HG02623 (cell line): Measurements from ENCODE around the gene GFPT2.

Source experiments
- ATAC-seq: cut with Tn5 transposase; IDR thresholded peaks from one replicate; pipeline ENCODE4 v1.9.1; 2021; ENCODE audit warnings: moderate library complexity; ENCODE audit not compliant: unreplicated experiment

The GFPT2 gene

DNA sequence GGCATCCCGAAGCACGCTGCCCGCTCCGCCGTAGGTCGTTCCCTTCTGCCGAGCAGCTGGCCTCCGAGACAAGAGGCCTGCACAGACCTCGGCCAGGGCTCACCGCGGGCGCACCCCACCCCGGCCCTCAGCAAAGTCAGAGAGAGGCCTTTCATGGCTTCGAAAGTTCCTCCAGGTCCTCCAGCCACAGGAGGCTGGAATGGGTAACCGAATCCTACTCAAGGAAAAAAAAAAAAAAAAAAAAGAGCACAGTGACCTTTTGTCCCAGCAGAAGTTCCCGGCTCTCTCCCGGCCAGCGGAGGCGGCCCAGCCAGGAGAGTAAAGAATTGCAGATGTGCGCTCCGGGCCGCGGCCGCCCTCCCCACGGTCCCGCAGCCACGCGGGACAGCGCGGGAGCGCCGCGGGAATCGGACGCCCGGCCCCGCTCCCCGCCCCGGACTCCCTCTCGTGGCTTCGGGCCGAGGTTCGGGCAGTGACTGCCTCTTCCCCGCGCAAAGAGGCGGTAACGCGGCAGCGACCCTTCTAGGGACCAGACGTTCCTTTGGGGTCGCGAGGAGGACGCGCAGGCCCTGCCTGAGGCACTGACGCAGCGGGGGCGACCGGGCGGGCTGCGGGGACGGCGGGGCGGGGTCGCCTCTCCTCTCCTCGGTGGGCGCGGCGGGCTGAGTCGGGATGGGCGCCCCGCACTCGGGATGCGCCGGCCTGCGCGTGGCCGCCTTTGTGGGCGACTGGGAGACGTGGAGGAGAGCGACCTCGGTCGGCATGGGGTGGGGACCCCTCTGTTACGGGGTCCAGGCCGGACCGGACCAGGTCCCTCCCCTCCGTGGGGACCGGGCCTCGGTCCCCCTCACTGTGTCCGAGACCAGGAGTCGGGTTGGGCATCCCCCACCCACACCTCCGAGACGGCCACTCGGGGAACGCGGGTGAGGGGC lies 754 bp downstream of the GFPT2 start:
- no peak for ATAC-seq

DNA sequence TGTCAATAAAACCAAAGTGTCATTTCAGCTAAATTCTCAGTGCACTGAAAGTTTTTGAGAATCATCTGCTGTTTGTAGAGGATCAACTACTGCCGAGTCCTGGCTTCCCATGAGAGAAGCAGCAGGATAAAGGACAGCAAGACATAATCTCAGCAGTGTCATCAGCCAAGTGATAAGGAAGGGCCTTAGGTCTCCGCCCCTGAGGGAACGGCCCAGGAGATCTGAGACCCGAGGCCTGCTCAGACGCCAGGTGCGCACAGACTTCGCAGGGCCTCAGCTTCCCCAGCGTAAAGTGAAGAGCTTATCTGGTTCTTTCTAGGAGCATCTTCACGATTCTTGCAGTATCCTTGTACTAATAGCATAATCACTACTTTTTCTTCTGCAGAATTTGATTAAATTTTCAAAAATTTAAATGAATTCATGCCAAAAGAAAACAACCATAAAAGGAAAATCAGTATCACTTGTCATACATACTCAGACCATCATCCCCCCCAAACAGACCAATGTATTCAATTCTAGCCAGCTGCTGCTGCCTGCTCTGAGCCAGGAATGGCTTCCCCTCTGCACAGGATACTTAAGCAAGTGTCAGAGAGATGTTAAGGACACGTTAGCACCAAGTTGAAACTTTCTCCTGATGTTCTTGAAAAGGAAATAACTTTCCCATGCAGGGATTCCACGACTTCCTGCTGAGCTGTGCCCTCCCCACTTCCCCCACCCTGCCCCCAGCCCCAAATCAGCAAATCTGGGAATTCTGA lies 2.2 kb downstream of the GFPT2 start:
- no peak for ATAC-seq

DNA sequence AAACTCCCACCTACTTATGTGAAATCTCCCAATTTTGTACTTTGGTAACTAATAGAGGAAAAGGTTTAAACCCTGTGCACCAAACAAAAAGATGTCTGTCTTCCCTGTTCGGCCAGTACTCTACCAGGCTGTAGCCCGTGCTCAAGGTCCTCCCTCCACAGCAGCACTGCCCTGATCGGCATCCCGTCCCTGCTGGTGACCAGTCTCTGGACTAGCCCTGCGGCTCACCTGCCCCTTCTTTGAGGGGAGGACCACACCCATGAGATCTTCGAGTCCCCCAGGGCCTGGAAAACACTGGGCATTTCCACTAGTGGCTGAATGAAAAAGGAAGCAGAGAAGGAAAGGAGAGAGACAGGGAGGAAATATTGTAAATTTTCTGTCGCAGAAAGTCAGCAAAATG lies 2.8 kb downstream of the GFPT2 start:
- no peak for ATAC-seq

DNA sequence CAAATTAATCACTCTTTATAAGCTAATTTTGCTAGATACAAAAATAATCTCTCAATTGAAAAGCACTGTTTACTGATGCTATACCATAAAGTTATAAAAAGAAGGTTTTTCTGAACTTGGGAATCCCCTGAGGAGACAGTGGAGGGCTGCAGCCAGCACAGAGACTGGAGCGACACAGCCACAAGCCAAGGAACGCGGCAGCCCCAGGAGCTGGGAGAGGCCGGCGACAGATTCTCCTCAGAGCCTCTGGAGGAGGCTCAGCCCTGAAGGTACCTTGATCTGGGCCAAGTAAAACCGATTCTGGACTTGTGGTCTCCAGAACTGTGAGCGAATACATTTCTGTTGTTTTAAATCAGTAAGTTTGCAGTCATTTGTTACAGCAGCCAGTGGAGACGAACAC lies 3.7 kb downstream of the GFPT2 start:
- no peak for ATAC-seq

DNA sequence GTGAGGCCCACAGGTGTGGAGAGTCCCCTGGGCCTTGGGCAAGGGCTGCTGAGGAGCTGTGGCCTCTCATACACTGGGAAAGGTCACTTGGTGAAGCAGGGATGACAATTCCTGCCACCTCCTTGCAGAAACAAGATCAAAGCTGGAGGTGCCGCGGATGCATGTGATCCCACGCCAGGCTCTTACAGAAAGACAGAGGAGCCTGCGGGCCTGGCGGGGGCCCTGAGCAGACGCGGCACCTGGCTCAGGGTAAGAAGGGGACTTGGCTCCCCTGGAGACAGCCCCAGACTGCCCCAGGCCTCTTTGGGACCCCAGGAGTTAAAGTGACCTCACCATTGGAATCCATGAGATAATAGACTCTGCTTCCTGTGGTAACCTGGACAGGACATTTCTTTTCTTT lies 4.8 kb downstream of the GFPT2 start:
- no peak for ATAC-seq

DNA sequence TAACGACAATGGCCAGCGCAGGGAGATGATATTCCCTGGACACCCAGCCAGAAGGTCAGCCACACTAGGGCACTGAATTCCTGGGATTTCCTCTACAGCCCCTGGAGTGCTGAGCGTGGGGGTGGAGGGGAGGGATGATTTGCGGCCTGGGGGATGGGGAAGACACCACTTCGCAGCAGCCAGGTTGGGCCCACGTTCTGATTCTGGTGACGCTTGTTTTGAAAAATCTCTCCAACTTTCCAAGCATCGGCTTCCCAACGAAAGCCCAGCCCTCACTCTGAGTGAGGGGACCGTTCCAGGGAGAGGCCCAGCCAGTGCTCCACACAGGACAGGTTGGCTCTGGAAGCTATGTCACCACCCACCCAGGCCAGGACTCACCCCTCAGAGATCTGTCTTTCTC lies 5.4 kb downstream of the GFPT2 start:
- ATAC-seq, result no peak

DNA sequence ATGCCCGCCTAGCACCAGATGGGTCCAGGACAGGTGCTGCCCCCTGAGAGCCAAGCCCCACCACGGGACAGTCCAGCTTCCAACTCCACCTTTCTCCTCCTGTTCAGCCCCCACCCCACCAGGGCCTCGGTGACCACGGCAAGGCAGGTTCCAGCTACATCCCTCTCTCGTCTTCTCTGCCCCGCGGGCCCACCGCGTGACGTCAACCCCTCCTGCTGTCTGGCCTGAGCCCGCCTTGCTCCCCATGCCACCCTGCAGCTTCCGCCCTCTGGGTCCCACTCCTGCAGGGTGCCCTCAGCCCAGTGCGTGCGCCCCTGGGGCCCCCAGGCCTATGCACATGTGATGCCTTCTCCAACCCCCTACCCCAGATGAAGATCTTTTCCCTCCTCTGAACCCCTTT lies 6.8 kb downstream of the GFPT2 start:
- no peak for ATAC-seq

DNA sequence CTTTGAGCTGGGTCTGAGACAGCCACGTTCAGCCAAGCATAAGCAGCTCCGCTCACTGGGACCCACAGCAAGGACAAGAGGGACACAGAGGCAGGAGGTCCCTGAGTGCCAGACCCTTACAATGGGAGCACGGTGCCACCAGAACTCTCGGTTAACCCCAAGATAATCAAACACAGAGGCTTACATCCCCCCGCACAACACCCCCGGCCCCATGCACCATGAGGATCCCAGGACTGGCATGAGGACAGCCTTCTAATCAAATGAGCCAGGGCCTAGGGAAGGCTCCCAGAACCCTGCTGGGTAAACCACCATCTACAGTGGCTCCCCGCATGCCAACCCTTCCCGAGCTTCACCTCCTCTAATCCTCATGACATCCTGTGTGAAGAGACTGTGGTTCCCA lies 7.4 kb downstream of the GFPT2 start:
- no peak for ATAC-seq

DNA sequence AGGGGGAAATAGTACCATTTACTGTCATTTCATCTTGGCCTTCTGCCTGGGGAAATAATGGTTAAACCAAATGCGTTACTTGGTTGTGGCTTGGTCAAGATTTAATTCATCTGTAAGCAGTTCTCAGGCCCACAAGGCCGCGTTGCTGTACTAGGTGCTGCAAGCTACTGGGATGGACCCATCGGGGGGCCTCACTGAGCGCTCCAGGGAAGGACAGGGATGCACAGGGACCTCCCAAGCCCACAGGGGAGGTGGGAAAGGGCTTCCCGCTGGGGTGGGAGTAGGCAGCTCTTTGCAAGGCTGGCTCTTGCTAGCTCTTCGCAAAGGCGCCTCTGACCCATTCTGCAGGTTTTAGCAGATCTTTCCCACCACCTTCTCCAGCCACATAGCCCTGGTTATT lies 8.0 kb downstream of the GFPT2 start:
- ATAC-seq, result no peak

DNA sequence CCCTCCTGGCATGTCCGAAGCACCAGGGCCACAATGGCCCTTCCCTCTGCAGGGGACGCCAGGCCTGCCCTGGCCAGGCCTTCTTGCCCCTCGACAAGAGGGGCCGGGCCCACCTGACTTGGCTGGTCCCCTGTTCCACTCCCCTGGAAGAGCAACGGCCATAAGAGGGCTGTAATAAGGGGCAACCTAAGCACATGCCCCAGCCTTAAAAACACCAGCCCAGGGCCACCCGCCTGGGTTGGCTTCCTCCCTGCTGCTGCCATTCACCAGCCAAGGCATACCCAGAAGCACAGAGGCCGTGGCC lies 8.5 kb downstream of the GFPT2 start:
- no peak for ATAC-seq

DNA sequence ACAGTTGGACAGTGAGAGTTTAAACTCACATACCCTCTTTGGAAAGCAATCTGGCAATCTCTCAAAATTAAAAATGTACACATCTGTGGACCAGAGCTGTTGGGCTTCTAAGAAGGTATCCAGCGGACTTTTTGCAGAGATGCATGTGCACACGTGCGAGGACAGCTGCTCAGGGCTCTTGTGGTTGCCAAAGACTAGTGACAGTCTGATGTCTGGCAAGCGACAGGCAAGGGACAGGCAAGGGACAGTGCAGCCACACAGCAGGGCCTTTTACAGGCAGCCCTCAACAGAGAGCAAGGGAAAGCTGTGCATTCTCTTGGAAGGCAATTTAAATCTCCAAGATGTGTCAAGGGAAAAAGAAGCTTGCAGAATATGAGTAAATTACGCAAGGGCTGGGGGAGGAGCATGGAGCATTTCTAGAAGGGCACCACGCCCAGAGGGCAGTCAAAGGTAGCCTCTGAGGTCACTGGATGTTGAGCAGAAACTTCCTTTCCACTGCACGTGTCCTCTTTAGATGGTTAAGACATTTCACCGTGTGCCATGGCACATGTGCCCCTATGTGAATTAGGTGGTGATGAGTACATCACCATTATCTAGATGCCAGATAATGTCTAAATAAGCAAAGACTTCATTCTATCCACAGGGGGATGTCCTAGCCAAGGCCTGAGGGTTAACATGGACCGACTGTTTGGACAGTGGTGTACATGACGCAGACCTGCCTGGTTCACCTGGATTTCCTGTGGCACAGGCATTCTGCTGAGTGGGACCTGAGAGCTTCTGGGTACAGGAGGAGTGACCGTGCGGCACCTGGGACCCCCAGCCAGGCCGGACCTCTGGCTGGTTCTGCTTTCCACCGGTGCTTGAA lies 9.1 kb downstream of the GFPT2 start:
- no peak for ATAC-seq

DNA sequence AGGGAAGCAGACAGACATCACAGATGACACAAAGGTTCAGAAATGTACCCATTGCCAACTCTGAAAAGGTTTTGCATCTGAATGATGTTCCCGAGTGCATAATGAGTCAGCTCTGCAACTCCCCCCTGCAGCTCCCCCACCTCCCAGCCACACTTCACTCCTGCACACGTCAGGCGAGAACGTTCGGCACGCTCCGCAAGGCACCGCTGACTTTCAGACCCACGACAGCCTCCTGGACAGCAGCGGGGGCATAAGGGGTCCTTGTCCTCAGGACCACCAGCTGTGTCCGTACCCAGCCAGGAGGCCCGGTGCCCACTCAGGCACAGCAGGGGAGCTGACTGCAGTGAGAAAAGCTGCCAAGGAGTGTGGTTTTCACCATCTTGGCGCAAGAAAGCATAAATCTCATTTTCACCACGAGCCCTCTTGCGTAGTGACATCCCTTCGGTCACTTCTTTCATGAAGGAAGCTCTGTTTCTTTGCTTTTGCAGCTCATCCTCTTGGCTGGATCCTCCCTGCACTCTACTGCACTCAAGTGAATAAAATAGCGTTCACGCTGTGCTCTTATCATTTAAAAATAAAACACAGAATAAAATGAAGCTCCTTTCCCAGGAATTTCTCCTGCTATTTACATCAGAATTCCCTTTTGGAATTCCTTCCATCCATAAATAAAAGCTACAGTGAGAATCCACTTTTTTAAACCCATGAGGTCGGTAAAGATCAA lies 9.9 kb downstream of the GFPT2 start:
- ATAC-seq, result no peak

DNA sequence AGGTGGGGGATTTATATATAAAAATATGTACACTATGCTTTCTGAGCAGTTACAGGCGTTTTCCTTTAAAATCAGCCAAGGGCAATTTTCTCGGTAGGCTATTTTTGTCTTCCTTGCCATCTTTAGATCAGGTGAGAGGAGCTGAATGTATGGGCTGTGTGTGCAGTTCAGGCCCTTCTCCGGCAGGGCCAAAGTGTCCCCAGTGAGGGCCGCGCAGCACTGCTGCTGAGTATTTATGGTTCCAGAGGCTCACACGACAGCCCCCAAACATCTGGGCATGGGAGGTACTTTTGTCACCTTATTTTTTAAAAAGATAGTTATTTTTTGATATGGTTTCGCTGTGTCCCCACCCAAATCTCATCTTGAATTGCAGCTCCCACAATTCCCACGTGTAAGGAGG lies 11.5 kb downstream of the GFPT2 start:
- no peak for ATAC-seq

DNA sequence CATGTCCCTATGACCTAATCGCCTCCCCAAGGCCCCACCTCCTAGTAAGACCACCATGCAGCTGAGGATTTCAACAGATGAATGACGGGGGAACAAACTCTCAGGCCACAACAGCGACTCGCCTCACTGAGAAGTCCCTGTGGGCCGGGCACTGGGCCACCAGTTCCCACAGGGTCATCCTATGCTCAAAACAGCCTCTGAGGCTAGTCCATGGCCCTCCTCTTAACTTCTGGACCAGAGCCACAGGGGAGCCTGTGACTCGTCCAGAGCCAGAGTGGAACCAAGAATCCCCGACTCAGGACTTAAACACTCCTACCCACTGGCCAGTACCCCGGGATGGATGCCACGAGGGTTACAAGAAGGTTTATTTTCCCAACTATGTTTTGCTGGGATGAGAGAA lies 12.3 kb downstream of the GFPT2 start:
- no peak for ATAC-seq

DNA sequence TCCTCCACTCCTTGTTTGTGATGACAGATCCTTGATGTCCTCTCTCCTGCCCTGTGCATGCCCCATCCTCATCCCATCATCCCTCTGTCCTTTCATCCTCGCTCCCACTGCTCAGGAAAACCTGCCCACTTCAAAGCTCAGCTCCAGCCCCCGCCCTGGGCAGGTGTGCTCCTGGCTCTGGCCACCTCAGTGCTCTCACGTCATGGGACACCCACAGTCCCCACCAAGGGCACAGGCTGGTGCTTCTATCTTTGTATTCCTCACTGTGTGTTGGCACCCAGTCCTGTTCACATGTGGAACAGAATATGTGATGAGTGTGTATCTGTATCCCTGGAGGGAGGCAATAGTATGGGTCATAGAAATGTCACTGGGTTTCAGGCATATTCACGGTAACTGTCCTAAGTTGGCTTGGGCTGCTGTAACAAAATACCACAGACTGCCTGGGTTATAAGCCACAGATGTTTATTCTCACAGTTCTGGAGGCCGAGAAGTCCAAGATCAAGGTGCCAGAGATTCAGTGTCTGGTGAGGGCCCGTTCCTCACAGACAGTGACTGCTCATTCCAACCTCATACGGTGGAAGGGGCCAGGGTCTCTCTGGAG lies 13.5 kb downstream of the GFPT2 start:
- no peak for ATAC-seq

DNA sequence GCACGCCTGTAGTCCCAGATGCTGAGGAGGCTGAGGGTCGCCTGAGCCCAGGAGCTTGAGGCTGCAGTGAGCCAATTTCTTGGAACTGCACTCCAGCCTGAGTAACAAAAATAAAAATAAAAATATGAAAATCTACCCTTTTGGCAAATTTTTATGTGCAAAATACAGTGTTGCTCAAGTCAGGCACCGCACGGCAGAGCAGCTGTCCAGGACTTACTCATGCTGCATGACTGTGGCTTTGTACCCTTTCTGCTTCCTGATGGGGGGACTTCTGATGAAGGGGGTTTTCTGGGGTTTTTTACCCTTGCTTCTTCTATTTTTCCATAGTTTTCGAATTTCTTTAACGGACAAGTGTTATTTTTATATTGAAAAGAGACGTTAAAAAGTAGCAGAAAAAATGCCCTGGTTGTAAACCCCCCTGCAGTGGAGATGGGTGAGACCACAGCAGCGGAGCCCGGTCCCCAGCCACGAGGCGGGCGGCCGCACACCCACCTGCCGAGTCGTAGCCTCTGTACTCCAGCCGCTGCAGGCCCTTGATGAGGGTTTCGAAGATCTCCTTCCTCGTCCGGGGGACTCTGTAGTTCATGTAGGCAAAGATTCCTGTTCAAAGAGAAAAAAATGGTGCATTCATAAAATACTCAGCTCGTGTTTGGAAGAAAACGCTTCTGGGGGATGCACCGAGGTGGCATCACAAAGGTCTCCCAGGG lies 15.0 kb downstream of the GFPT2 start:
- ATAC-seq, result no peak

DNA sequence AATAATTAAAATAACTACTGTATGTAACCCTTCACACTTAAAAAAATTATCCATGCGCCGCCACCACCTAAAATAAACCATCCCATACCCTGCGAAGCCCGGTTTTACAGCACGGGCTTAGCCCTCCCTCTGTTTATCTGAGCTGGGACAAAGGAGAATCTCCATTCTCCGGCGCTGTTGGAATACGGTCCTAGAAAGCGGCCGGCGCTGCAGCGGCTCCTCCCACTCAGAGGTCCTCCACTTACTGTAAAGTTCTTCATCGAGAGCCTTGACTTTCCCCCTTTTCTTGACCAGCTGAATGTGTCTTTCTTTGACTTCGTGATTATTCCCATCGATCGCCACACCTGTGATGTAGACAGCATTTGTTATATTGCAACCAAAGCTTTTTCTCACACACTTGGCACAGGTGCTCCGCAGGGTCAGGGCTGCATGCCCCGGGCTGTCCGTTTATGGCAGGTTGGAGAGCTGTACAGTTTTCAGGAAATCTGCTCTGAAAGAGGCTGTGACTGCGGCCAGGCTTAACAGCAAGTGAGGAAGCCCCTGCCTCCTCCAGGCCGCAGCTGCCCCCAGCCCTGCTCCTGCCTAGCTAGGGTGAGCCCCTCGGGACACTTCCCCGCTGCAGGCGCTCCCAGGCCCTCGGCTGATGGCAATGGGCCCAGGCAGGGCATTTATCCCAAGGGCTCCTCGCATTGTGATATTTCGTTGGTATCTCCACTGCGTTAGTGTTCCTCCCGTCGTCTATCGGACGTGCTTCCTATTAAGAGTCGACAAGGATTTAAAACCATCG lies 16.7 kb downstream of the GFPT2 start:
- ATAC-seq, result no peak

DNA sequence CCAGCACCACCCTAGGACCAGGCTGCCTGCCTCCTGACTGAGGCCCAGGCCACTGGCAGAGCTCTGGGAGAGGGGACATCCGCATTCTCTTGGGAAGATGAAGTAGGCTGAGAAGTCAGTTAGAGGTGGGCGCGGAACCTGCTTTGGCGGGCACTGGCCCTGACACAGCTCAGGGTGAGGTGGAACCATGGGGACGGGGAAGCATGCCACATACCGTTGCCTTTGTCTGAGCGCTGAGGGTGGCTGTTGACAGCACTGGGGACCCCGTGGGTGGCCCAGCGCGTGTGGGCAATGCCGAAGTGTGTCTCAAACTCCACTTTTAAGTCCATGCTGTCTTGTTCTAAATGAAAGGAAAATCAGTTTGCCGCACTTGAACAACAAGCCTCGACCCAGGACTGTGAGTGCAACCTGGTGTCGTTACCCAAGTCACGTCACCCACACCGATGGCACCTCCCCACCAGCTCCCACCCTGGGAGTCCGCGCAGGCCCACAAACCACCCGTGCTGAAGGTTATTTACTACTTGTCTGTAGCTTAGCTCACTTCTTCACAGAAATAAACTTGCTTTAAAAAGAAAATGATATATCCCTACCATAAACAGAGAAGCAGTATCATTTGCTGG lies 17.4 kb downstream of the GFPT2 start:
- ATAC-seq, result no peak
